Gastrocnemius medialis (tissue), 4 donors: Measurements from ENCODE around the gene SAP25.

Source experiments
- CTCF ChIP-seq, 5 experiments: fragments of 450-650 bp in 3 of 5; fragments of 200-600 bp in 2 of 5; sonication (generic) in 2 of 5; IDR thresholded peaks in 4 of 5; conservative IDR thresholded peaks in 1 of 5; 1 replicate in 4 of 5; 2 replicates in 1 of 5; pipeline ENCODE4 v1.5.1; 2016 to 2019; ENCODE audit warnings: antibody characterized with exemption in 5 of 5, mild to moderate bottlenecking in 3 of 5, moderate library complexity in 3 of 5
- POLR2A ChIP-seq, 2 donors: fragments of 450-650 bp; IDR thresholded peaks; one replicate each; pipeline ENCODE4 v1.6.1; 2017; ENCODE audit warnings: antibody characterized with exemption in 2 of 2, mild to moderate bottlenecking in 2 of 2, moderate library complexity in 2 of 2

GRCh38 chr7:100568896-100569844, 4.5 kb downstream of the SAP25 start:
- peak in 3 of 5 experiments; percentile 8 to 35 (median 28) for TF ChIP-seq CTCF (IDR thresholded peaks at IDR 0.05 in 4 of 5, conservative IDR thresholded peaks at IDR 0.05 in 1 of 5)
- no peak for TF ChIP-seq POLR2A (IDR thresholded peaks at IDR 0.05)
